ENCODE measurements around the gene GRAP2.

DNA sequence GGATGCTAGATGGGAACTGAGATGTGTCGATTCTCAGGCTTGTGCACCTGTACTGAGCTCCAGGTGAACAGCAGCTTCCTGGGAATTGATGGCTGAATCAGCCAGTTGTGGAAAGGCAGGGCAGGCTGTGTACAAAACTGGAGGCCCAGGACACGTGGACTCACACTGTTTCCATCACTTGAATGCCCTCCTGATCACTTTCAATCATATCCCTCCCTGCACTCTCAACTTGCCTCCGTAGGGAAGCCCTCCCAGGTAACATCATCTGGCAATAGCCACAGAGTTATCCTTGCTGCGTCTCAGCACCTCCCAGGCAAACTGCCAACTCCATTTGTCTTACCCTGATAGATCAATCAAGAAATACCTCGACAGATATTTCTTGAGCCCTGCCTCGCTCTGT, 104.0 kb downstream of the GRAP2 start:
- TF ChIP-seq PRPF4 (IDR thresholded peaks at IDR 0.05; ENCODE audit: low read depth, low read length, poor library complexity, severe bottlenecking) = no peak
- no peak for TF ChIP-seq POLR2AphosphoS5 (IDR thresholded peaks at IDR 0.05; ENCODE audit: low read depth, low read length)
- TF ChIP-seq, protein P1, sequence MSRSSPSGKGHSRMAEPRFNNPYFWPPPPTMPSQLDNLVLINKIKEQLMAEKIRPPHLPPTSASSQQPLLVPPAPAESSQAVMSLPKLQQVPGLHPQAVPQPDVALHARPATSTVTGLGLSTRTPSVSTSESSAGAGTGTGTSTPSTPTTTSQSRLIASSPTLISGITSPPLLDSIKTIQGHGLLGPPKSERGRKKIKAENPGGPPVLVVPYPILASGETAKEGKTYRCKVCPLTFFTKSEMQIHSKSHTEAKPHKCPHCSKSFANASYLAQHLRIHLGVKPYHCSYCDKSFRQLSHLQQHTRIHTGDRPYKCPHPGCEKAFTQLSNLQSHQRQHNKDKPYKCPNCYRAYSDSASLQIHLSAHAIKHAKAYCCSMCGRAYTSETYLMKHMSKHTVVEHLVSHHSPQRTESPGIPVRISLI (CRISPR knock-in tag; IDR thresholded peaks at IDR 0.05; ENCODE audit: borderline replicate concordance) = no peak
- TF ChIP-seq, protein P2, sequence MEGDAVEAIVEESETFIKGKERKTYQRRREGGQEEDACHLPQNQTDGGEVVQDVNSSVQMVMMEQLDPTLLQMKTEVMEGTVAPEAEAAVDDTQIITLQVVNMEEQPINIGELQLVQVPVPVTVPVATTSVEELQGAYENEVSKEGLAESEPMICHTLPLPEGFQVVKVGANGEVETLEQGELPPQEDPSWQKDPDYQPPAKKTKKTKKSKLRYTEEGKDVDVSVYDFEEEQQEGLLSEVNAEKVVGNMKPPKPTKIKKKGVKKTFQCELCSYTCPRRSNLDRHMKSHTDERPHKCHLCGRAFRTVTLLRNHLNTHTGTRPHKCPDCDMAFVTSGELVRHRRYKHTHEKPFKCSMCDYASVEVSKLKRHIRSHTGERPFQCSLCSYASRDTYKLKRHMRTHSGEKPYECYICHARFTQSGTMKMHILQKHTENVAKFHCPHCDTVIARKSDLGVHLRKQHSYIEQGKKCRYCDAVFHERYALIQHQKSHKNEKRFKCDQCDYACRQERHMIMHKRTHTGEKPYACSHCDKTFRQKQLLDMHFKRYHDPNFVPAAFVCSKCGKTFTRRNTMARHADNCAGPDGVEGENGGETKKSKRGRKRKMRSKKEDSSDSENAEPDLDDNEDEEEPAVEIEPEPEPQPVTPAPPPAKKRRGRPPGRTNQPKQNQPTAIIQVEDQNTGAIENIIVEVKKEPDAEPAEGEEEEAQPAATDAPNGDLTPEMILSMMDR (CRISPR knock-in tag; IDR thresholded peaks at IDR 0.05) = no peak
- TF ChIP-seq, protein P3, sequence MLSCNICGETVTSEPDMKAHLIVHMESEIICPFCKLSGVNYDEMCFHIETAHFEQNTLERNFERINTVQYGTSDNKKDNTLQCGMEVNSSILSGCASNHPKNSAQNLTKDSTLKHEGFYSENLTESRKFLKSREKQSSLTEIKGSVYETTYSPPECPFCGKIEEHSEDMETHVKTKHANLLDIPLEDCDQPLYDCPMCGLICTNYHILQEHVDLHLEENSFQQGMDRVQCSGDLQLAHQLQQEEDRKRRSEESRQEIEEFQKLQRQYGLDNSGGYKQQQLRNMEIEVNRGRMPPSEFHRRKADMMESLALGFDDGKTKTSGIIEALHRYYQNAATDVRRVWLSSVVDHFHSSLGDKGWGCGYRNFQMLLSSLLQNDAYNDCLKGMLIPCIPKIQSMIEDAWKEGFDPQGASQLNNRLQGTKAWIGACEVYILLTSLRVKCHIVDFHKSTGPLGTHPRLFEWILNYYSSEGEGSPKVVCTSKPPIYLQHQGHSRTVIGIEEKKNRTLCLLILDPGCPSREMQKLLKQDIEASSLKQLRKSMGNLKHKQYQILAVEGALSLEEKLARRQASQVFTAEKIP (CRISPR knock-in tag; IDR thresholded peaks at IDR 0.05; ENCODE audit: borderline replicate concordance) = no peak
- no peak for TF ChIP-seq POLR2A (IDR thresholded peaks at IDR 0.05; ENCODE audit: insufficient read depth in 1 of 2, low read depth in 2 of 2, low read length in 2 of 2)
- TF ChIP-seq, protein P4, sequence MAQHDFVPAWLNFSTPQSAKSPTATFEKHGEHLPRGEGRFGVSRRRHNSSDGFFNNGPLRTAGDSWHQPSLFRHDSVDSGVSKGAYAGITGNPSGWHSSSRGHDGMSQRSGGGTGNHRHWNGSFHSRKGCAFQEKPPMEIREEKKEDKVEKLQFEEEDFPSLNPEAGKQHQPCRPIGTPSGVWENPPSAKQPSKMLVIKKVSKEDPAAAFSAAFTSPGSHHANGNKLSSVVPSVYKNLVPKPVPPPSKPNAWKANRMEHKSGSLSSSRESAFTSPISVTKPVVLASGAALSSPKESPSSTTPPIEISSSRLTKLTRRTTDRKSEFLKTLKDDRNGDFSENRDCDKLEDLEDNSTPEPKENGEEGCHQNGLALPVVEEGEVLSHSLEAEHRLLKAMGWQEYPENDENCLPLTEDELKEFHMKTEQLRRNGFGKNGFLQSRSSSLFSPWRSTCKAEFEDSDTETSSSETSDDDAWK (CRISPR knock-in tag; IDR thresholded peaks at IDR 0.05) = no peak
- no peak for TF ChIP-seq RFXAP (CRISPR knock-in tag; IDR thresholded peaks at IDR 0.05; ENCODE audit: borderline replicate concordance)
- TF ChIP-seq, protein P5, sequence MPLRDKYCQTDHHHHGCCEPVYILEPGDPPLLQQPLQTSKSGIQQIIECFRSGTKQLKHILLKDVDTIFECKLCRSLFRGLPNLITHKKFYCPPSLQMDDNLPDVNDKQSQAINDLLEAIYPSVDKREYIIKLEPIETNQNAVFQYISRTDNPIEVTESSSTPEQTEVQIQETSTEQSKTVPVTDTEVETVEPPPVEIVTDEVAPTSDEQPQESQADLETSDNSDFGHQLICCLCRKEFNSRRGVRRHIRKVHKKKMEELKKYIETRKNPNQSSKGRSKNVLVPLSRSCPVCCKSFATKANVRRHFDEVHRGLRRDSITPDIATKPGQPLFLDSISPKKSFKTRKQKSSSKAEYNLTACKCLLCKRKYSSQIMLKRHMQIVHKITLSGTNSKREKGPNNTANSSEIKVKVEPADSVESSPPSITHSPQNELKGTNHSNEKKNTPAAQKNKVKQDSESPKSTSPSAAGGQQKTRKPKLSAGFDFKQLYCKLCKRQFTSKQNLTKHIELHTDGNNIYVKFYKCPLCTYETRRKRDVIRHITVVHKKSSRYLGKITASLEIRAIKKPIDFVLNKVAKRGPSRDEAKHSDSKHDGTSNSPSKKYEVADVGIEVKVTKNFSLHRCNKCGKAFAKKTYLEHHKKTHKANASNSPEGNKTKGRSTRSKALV (CRISPR knock-in tag; IDR thresholded peaks at IDR 0.05) = no peak
- no peak for TF ChIP-seq ZNF121 (CRISPR knock-in tag; IDR thresholded peaks at IDR 0.05)
- TF ChIP-seq, protein P6, sequence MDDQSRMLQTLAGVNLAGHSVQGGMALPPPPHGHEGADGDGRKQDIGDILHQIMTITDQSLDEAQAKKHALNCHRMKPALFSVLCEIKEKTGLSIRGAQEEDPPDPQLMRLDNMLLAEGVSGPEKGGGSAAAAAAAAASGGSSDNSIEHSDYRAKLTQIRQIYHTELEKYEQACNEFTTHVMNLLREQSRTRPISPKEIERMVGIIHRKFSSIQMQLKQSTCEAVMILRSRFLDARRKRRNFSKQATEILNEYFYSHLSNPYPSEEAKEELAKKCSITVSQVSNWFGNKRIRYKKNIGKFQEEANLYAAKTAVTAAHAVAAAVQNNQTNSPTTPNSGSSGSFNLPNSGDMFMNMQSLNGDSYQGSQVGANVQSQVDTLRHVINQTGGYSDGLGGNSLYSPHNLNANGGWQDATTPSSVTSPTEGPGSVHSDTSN (CRISPR knock-in tag; IDR thresholded peaks at IDR 0.05; ENCODE audit: borderline replicate concordance) = no peak

All from HepG2 (cell line).